ENCODE results near the gene EGFLAM. TPM values are rescaled to one million over a fixed set of nuclear protein-coding genes. Genes with fewer than 3 reads are reported as not detected.

Gene EGFLAM
- total RNA-seq, 1 donor = 11.2 TPM

- DNase-seq (ENCODE audit: insufficient read length, low spot score, missing footprints) = no peak
- TF ChIP-seq CTCF (IDR thresholded peaks at IDR 0.05; ENCODE audit: extremely low read depth, low read depth, low read length) = no peak
- peaks cover 4% of the 10 kb centered on the region for H3K9me3 ChIP-seq (ENCODE audit: low read depth, low read length)
- H2AFZ ChIP-seq (ENCODE audit: low read length) = no peak overlapping the region
- H3K4me1 ChIP-seq (ENCODE audit: insufficient read depth, low read length) = no peaks in the 10 kb centered on the region
- peaks cover 3% of the 10 kb centered on the region for H3K27me3 ChIP-seq (ENCODE audit: insufficient read depth, low read length)
- H3K36me3 ChIP-seq (ENCODE audit: insufficient read depth, low read length) = no peaks in the 10 kb centered on the region
- H3K4me3 ChIP-seq (ENCODE audit: insufficient read depth, low read length) = no peak overlapping the region
- H3K4me2 ChIP-seq (ENCODE audit: insufficient read depth, low read length) = no peak overlapping the region
- H4K20me1 ChIP-seq (ENCODE audit: insufficient read depth, low read length) = no peaks in the 10 kb centered on the region
- H3K27ac ChIP-seq (ENCODE audit: low read depth, low read length) = no peak overlapping the region
- H3K79me2 ChIP-seq (ENCODE audit: insufficient read depth, low read length) = no peaks in the 10 kb centered on the region
Measured at GRCh38 chr5:38274370-38274769, 16.0 kb downstream of the EGFLAM start.

GRCh38 chr5:38284384-38284783, 26.0 kb downstream of the EGFLAM start:
- TF ChIP-seq CTCF (IDR thresholded peaks at IDR 0.05; ENCODE audit: extremely low read depth, low read depth, low read length) = no peak
- Histone ChIP-seq H3K4me3 (ENCODE audit: insufficient read depth, low read length) (no peak overlapping the region), H3K4me2 (ENCODE audit: insufficient read depth, low read length) (no peak overlapping the region), H3K4me1 (ENCODE audit: insufficient read depth, low read length) (no peaks in the 10 kb centered on the region), H2AFZ (ENCODE audit: low read length) (no peak overlapping the region), H3K27me3 (ENCODE audit: insufficient read depth, low read length) (peaks cover 5% of the 10 kb centered on the region), H3K27ac (ENCODE audit: low read depth, low read length) (no peak overlapping the region), H4K20me1 (ENCODE audit: insufficient read depth, low read length) (no peaks in the 10 kb centered on the region), H3K9me3 (ENCODE audit: low read depth, low read length) (no peaks in the 10 kb centered on the region), H3K36me3 (ENCODE audit: insufficient read depth, low read length) (no peaks in the 10 kb centered on the region), H3K79me2 (ENCODE audit: insufficient read depth, low read length) (no peaks in the 10 kb centered on the region)
- DNase-seq (ENCODE audit: insufficient read length, low spot score, missing footprints) = no peak

- no peaks in the 10 kb centered on the region for H4K20me1 ChIP-seq (ENCODE audit: insufficient read depth, low read length)
- H3K36me3 ChIP-seq (ENCODE audit: insufficient read depth, low read length) = no peaks in the 10 kb centered on the region
- H3K4me3 ChIP-seq (ENCODE audit: insufficient read depth, low read length) = no peak overlapping the region
- no peak for DNase-seq (ENCODE audit: insufficient read length, low spot score, missing footprints)
- no peaks in the 10 kb centered on the region for H3K79me2 ChIP-seq (ENCODE audit: insufficient read depth, low read length)
- H3K27me3 ChIP-seq (ENCODE audit: insufficient read depth, low read length) = peaks cover 5% of the 10 kb centered on the region
- no peaks in the 10 kb centered on the region for H3K4me1 ChIP-seq (ENCODE audit: insufficient read depth, low read length)
- no peak overlapping the region for H2AFZ ChIP-seq (ENCODE audit: low read length)
- no peak for TF ChIP-seq CTCF (IDR thresholded peaks at IDR 0.05; ENCODE audit: extremely low read depth, low read depth, low read length)
- H3K27ac ChIP-seq (ENCODE audit: low read depth, low read length) = no peak overlapping the region
- H3K4me2 ChIP-seq (ENCODE audit: insufficient read depth, low read length) = no peak overlapping the region
- no peaks in the 10 kb centered on the region for H3K9me3 ChIP-seq (ENCODE audit: low read depth, low read length)
Measured at GRCh38 chr5:38285226-38285625, 26.9 kb downstream of the EGFLAM start.

- DNase-seq (ENCODE audit: insufficient read length, low spot score, missing footprints) = no peak
- TF ChIP-seq CTCF (IDR thresholded peaks at IDR 0.05; ENCODE audit: extremely low read depth, low read depth, low read length) = no peak
- no peak overlapping the region for H3K4me2 ChIP-seq (ENCODE audit: insufficient read depth, low read length)
Measured at GRCh38 chr5:38286002-38286401, 27.6 kb downstream of the EGFLAM start.

More at GRCh38 chr5:38286002-38286401, 27.6 kb downstream of the EGFLAM start:
- Histone ChIP-seq H3K4me3 (ENCODE audit: insufficient read depth, low read length) (no peak overlapping the region), H3K27ac (ENCODE audit: low read depth, low read length) (no peak overlapping the region), H4K20me1 (ENCODE audit: insufficient read depth, low read length) (no peaks in the 10 kb centered on the region), H3K36me3 (ENCODE audit: insufficient read depth, low read length) (no peaks in the 10 kb centered on the region), H3K79me2 (ENCODE audit: insufficient read depth, low read length) (no peaks in the 10 kb centered on the region), H3K27me3 (ENCODE audit: insufficient read depth, low read length) (peaks cover 5% of the 10 kb centered on the region), H2AFZ (ENCODE audit: low read length) (no peak overlapping the region), H3K4me1 (ENCODE audit: insufficient read depth, low read length) (no peaks in the 10 kb centered on the region), H3K9me3 (ENCODE audit: low read depth, low read length) (no peaks in the 10 kb centered on the region)
